ENCODE measurements around the gene SUGCT. TPM values are rescaled to one million over a fixed set of nuclear protein-coding genes. Genes with fewer than 3 reads are reported as not detected.

The SUGCT gene
- total RNA-seq, 2 experiments from 2014 or later, result not detected

- Histone ChIP-seq H3K4me1 (ENCODE audit: insufficient read depth, low read length, poor library complexity, severe bottlenecking) (no peaks in the 10 kb centered on the region), H3K79me2 (ENCODE audit: insufficient read depth, low read depth, low read length) (no peaks in the 10 kb centered on the region), H2AFZ (ENCODE audit: low read length) (no peak overlapping the region), H3K4me3 (ENCODE audit: low read depth, low read length, poor library complexity, severe bottlenecking) (no peak overlapping the region), H3K27ac (ENCODE audit: low read depth, low read length, poor library complexity, severe bottlenecking) (no peak overlapping the region), H3K9me2 (ENCODE audit: insufficient read depth, low read length) (no peaks in the 10 kb centered on the region), H4K20me1 (ENCODE audit: insufficient read depth, low read length) (no peaks in the 10 kb centered on the region), H3K4me2 (ENCODE audit: low read length) (no peak overlapping the region), H3K9me3 (ENCODE audit: low read length) (no peaks in the 10 kb centered on the region), H3K36me3 (ENCODE audit: insufficient read depth, low read length) (no peaks in the 10 kb centered on the region)
- no peak for TF ChIP-seq EZH2phosphoT487 (IDR thresholded peaks at IDR 0.05; ENCODE audit: borderline replicate concordance, low read depth, low read length)
- TF ChIP-seq CTCF (conservative IDR thresholded peaks at IDR 0.05; ENCODE audit: low read length), result no peak
- POLR2A ChIA-PET, result interaction anchor here (0.6 kb wide), 1 partner anchor 24 kb away, joined by 3 read pairs; no protein-coding TSS in a partner anchor
- no peak for DNase-seq (ENCODE audit: low spot score)
- BruUV-seq (replicated peaks), result no TSS peak
- CTCF ChIA-PET (ENCODE audit: unreplicated experiment), result no interaction called here
- intact Hi-C loops (cut with micrococcal nuclease; ENCODE audit: unreplicated experiment), result no loop called here
Observed at GRCh38 chr7:40463446-40463845, 328.6 kb downstream of the SUGCT start.

GRCh38 chr7:40468891-40469864, 334.4 kb downstream of the SUGCT start:
- CTCF ChIA-PET (ENCODE audit: unreplicated experiment), result no interaction called here
- no peaks in the 10 kb centered on the region for H3K9me2 ChIP-seq (ENCODE audit: insufficient read depth, low read length)
- POLR2A ChIA-PET, result interaction anchor here (0.5 kb wide), 1 partner anchor 487 kb away, joined by 3 read pairs; no protein-coding TSS in a partner anchor
- TF ChIP-seq EZH2phosphoT487 (IDR thresholded peaks at IDR 0.05; ENCODE audit: borderline replicate concordance, low read depth, low read length), result no peak
- no peak for TF ChIP-seq CTCF (conservative IDR thresholded peaks at IDR 0.05; ENCODE audit: low read length)
- DNase-seq (ENCODE audit: low spot score), result no peak
- no peak overlapping the region for H3K4me2 ChIP-seq (ENCODE audit: low read length)
- no peaks in the 10 kb centered on the region for H3K36me3 ChIP-seq (ENCODE audit: insufficient read depth, low read length)
- no peak overlapping the region for H3K27ac ChIP-seq (ENCODE audit: low read depth, low read length, poor library complexity, severe bottlenecking)
- BruUV-seq (replicated peaks), result no TSS peak
- intact Hi-C loops (cut with micrococcal nuclease; ENCODE audit: unreplicated experiment), result no loop called here
- H3K4me1 ChIP-seq (ENCODE audit: insufficient read depth, low read length, poor library complexity, severe bottlenecking), result no peaks in the 10 kb centered on the region
- H3K9me3 ChIP-seq (ENCODE audit: low read length), result no peaks in the 10 kb centered on the region
- no peaks in the 10 kb centered on the region for H3K79me2 ChIP-seq (ENCODE audit: insufficient read depth, low read depth, low read length)
- H3K4me3 ChIP-seq (ENCODE audit: low read depth, low read length, poor library complexity, severe bottlenecking), result no peak overlapping the region
- no peaks in the 10 kb centered on the region for H4K20me1 ChIP-seq (ENCODE audit: insufficient read depth, low read length)
- H2AFZ ChIP-seq (ENCODE audit: low read length), result no peak overlapping the region

- intact Hi-C loops (cut with micrococcal nuclease; ENCODE audit: unreplicated experiment), result no loop called here
- no peaks in the 10 kb centered on the region for H3K79me2 ChIP-seq (ENCODE audit: insufficient read depth, low read depth, low read length)
- TF ChIP-seq CTCF (conservative IDR thresholded peaks at IDR 0.05; ENCODE audit: low read length) (no peak), EZH2phosphoT487 (IDR thresholded peaks at IDR 0.05; ENCODE audit: borderline replicate concordance, low read depth, low read length) (no peak)
- H2AFZ ChIP-seq (ENCODE audit: low read length), result no peak overlapping the region
- ChIA-PET CTCF (ENCODE audit: unreplicated experiment) (no interaction called here), POLR2A (no interaction called here)
- no peaks in the 10 kb centered on the region for H3K9me3 ChIP-seq (ENCODE audit: low read length)
- DNase-seq (ENCODE audit: low spot score), result no peak
- no peak overlapping the region for H3K4me2 ChIP-seq (ENCODE audit: low read length)
- no peaks in the 10 kb centered on the region for H3K36me3 ChIP-seq (ENCODE audit: insufficient read depth, low read length)
- H3K9me2 ChIP-seq (ENCODE audit: insufficient read depth, low read length), result no peaks in the 10 kb centered on the region
- no peak overlapping the region for H3K27ac ChIP-seq (ENCODE audit: low read depth, low read length, poor library complexity, severe bottlenecking)
- no peak overlapping the region for H3K4me3 ChIP-seq (ENCODE audit: low read depth, low read length, poor library complexity, severe bottlenecking)
- H4K20me1 ChIP-seq (ENCODE audit: insufficient read depth, low read length), result no peaks in the 10 kb centered on the region
- H3K4me1 ChIP-seq (ENCODE audit: insufficient read depth, low read length, poor library complexity, severe bottlenecking), result no peaks in the 10 kb centered on the region
- no TSS peak for BruUV-seq (replicated peaks)
Observed at GRCh38 chr7:40470091-40470592, 335.3 kb downstream of the SUGCT start.

Data from OCI-LY7 (cell line).